CD4-positive, alpha-beta memory T cell (primary cell): ENCODE results near the gene UBE4A. TPM values are rescaled to one million over a fixed set of nuclear protein-coding genes. Genes with fewer than 3 reads are reported as not detected.
"Not testable (repeated sequence)": the region's sequence is repeated elsewhere in the genome, so short reads cannot be mapped to it uniquely, and the experiment has no call there.

Experiments used
- CTCF ChIA-PET: fragments of 350-600 bp; sonication (Branson Sonifier 250); formaldehyde crosslinking; loops from one replicate; lab custom pipeline; 2021; ENCODE audit warnings: inconsistent platforms; ENCODE audit not compliant: partially characterized antibody; lab: Charles Lee
- POLR2A ChIA-PET: fragments of 350-600 bp; sonication (Branson Sonifier 250); formaldehyde crosslinking; loops from one replicate; lab custom pipeline; 2021; ENCODE audit not compliant: partially characterized antibody; lab: Charles Lee
- DNase-seq, 5 donors: peaks; one replicate each; pipeline versions ENCODE4 v3.0.0 to v3.0.0-alpha.2; 2020 to 2022; ENCODE audit warnings: mixed read lengths in 1 of 5
- H3K27ac ChIP-seq: one replicate; pipeline ENCODE4 v1.7.0; 2013; ENCODE audit warnings: low read depth, low read length
- H3K27me3 ChIP-seq: 2 replicates; pipeline ENCODE4 v1.7.0; 2013; ENCODE audit warnings: mild to moderate bottlenecking, low read length, moderate library complexity; ENCODE audit not compliant: insufficient read depth
- H3K36me3 ChIP-seq: 2 replicates; pipeline ENCODE4 v1.7.0; 2013; ENCODE audit warnings: mild to moderate bottlenecking, low read length, moderate library complexity; ENCODE audit not compliant: insufficient read depth
- H3K4me1 ChIP-seq: 2 replicates; pipeline ENCODE4 v1.7.0; 2013; ENCODE audit warnings: mild to moderate bottlenecking, low read length, moderate library complexity; ENCODE audit not compliant: insufficient read depth
- H3K4me3 ChIP-seq, 2 donors: one replicate each; pipeline ENCODE4 v1.7.0; 2013; ENCODE audit warnings: low read length in 2 of 2, mild to moderate bottlenecking in 1 of 2
- H3K9me3 ChIP-seq, 2 donors: one replicate each; pipeline ENCODE4 v1.7.0; 2013; ENCODE audit warnings: low read length in 2 of 2, control low read depth in 1 of 2; ENCODE audit not compliant: control insufficient read depth in 1 of 2
- H3K27ac Mint-ChIP-seq, 7 donors: one replicate each; pipeline ENCODE4 v1.8.0; 2020 to 2021; ENCODE audit warnings: mixed read lengths in 7 of 7, mild to moderate bottlenecking in 6 of 7, inconsistent platforms in 3 of 7, moderate library complexity in 3 of 7
- H3K27me3 Mint-ChIP-seq, 2 donors: one replicate each; pipeline ENCODE4 v1.8.0; 2020 to 2021; ENCODE audit warnings: mixed read lengths in 2 of 2
- H3K36me3 Mint-ChIP-seq, 2 donors: one replicate each; pipeline ENCODE4 v1.8.0; 2020 to 2021; ENCODE audit warnings: mixed read lengths in 2 of 2, inconsistent platforms in 1 of 2, mild to moderate bottlenecking in 1 of 2
- H3K4me1 Mint-ChIP-seq, 4 donors: one replicate each; pipeline ENCODE4 v1.8.0; 2020 to 2021; ENCODE audit warnings: mixed read lengths in 4 of 4, mild to moderate bottlenecking in 1 of 4
- H3K4me3 Mint-ChIP-seq, 8 donors: one replicate each; pipeline ENCODE4 v1.8.0; 2020 to 2021; ENCODE audit warnings: mixed read lengths in 8 of 8, mild to moderate bottlenecking in 7 of 8, moderate library complexity in 6 of 8, inconsistent platforms in 3 of 8
- H3K9me3 Mint-ChIP-seq, 8 donors: one replicate each; pipeline ENCODE4 v1.8.0; 2020 to 2021; ENCODE audit warnings: mixed read lengths in 8 of 8, mild to moderate bottlenecking in 5 of 8, inconsistent platforms in 3 of 8, moderate library complexity in 1 of 8
- intact Hi-C: fragments of 100-400 bp; cut with micrococcal nuclease; formaldehyde crosslinking; loops from one replicate; pipeline ENCODE4 v1.15.1; 2023
- polyA plus RNA-seq, 2 donors: library from polyadenylated mRNA; unstranded; fragments of 300-500 nt; fragmentation: Illumina TruSeq; gene quantifications; one replicate each; pipeline ENCODE4 v1.2.3, GENCODE V29; 2021
- total RNA-seq, 2 experiments: library from RNA; stranded (reverse); gene quantifications; one replicate each; pipeline ENCODE4 v1.2.3, GENCODE V29; 2021

Gene UBE4A
- total and polyA plus RNA-seq, 4 experiments from 2014 or later: 16.9 to 52.2 (median 37.9) TPM

DNA sequence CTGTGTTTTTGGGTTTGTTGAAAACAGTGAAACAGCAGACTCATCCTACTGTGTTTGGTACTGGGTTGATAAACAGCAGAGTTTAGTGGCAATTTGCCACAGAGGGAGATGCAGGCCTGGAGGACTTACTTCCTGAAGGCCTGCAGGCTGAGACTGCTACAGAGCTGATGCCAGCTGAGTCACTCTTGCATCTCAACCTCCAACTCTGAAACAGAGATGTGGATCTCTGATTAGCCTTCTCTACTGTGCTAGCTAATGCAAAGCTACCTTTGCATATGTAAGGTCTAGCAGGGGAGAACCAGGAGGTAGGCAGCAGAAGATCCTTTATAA lies 56.3 kb downstream of the UBE4A start:
- CTCF ChIA-PET: no interaction called here

DNA sequence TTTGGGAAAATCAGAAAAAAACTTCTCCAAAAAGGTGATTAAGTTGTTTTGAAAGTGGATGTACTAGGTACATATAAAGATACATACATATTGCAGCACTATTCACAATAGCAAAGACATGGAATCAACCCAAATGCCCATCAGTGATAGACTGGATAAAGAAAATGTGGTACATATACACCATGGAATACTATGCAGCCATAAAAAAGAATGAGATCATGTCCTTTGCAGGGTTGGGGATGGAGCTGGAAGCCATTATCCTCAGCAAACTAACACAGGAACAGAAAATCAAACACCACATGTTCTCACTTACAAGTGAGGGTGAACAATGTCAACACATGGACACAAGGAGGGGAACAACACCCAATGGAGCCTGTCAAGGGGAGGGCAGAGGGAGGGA lies 57.5 kb downstream of the UBE4A start:
- POLR2A ChIA-PET: not testable (repeated sequence)

More for the DNA sequence above, 56.3 kb downstream of the UBE4A start:
- POLR2A ChIA-PET: interaction anchor here (1.4 kb wide), 1 partner anchor 21 kb away, joined by 5 read pairs; the partner anchor contains the start of gene KMT2A
- Histone ChIP-seq H3K27me3 (no peaks in the 10 kb centered on the region), H3K4me3 (no peak overlapping the region), H3K9me3 (no peaks in the 10 kb centered on the region), H3K27ac (no peak overlapping the region), H3K36me3 (peaks cover under 1% of the 10 kb centered on the region), H3K4me1 (no peaks in the 10 kb centered on the region)
- H3K27ac Mint-ChIP-seq: no peak overlapping the region
- H3K9me3 Mint-ChIP-seq: no peaks in the 10 kb centered on the region
- intact Hi-C loops: no loop called here
- H3K27me3 Mint-ChIP-seq: no peaks in the 10 kb centered on the region
- H3K4me1 Mint-ChIP-seq: peaks cover 0 to 4% (median under 1%) of the 10 kb centered on the region in 4 donors
- H3K4me3 Mint-ChIP-seq: no peak overlapping the region
- DNase-seq: peak in 1 of 5 donors; percentile 46
- peaks cover 0 to 9% of the 10 kb centered on the region in 2 donors for H3K36me3 Mint-ChIP-seq

DNA sequence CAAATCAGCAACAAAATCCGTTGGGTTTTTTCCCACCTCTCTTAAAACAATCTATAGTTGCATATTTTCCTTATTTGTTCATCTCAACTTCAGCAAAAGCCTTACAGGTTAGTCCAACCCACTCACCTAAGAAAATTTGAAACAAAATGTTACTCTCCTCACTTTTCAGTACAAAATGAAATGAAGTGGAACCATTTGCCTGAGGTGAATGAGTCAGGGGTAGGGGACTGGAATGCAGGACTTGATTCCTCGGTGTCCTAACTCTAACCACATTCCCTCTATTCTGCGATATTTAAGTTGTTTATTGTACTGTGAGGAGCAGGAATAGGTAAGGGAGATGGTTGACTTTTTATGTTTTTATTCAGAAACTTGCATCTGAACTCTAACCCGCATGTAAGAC lies 58.4 kb downstream of the UBE4A start:
- intact Hi-C loops: no loop called here
- Histone ChIP-seq H3K27ac (no peak overlapping the region), H3K4me1 (no peaks in the 10 kb centered on the region), H3K9me3 (no peaks in the 10 kb centered on the region), H3K27me3 (no peaks in the 10 kb centered on the region), H3K4me3 (no peak overlapping the region), H3K36me3 (no peaks in the 10 kb centered on the region)
- ChIA-PET POLR2A (interaction anchor here (3.4 kb wide), 1 partner anchor 18 kb away, joined by 13 read pairs; the partner anchor contains the start of gene KMT2A), CTCF (interaction anchor here (0.6 to 0.8 kb wide), 2 partner anchors 26 to 122 kb away, joined by 3 read pairs; no protein-coding TSS in a partner anchor)
- Mint-ChIP-seq H3K36me3 (peaks cover 0 to 9% of the 10 kb centered on the region in 2 donors), H3K4me1 (peaks cover 0 to 2% (median 0%) of the 10 kb centered on the region in 4 donors), H3K4me3 (no peak overlapping the region), H3K9me3 (no peaks in the 10 kb centered on the region), H3K27ac (no peak overlapping the region), H3K27me3 (no peaks in the 10 kb centered on the region)
- no peak for DNase-seq

More for the DNA sequence above, 57.5 kb downstream of the UBE4A start:
- H3K4me3 ChIP-seq, H3K9me3 ChIP-seq, H3K27me3 Mint-ChIP-seq, intact Hi-C loops, H3K4me1 ChIP-seq, H3K27ac ChIP-seq, H3K36me3 ChIP-seq, H3K4me1 Mint-ChIP-seq, H3K36me3 Mint-ChIP-seq, H3K27me3 ChIP-seq, H3K9me3 Mint-ChIP-seq, DNase-seq, CTCF ChIA-PET, H3K27ac Mint-ChIP-seq, H3K4me3 Mint-ChIP-seq: not testable (repeated sequence)

DNA sequence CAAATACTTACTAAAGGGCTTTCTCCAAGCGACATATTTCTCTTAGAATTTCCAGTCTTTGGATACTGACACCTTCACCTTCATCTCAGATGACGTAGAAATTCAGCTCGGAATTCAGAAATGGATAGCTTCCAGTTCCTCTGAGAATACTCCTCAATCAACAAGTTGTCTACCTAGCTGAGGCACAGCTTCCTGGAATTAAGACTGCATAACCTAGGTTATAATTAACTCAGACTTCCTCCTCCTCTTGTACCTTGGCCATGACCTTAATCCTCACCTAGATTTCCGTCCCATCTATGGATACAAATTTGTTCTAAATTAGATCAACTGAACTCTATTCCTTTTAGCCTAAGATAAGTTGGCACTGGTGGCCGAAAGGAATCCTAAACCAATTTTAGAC lies 59.4 kb downstream of the UBE4A start:
- ChIA-PET POLR2A (interaction anchor here (3.4 kb wide), 1 partner anchor 17 kb away, joined by 13 read pairs; the partner anchor contains the start of gene KMT2A), CTCF (interaction anchor here (0.7 kb wide), 1 partner anchor 20 kb away, joined by 3 read pairs; no protein-coding TSS in a partner anchor)
- peaks cover 0 to 3% of the 10 kb centered on the region in 2 donors for H3K36me3 Mint-ChIP-seq
- DNase-seq: no peak
- H3K27me3 Mint-ChIP-seq: no peaks in the 10 kb centered on the region
- no peaks in the 10 kb centered on the region for H3K27me3 ChIP-seq
- no peaks in the 10 kb centered on the region for H3K9me3 ChIP-seq
- no peak overlapping the region for H3K27ac ChIP-seq
- H3K4me3 Mint-ChIP-seq: no peak overlapping the region
- H3K27ac Mint-ChIP-seq: no peak overlapping the region
- no peak overlapping the region for H3K4me3 ChIP-seq
- peaks cover 0 to 2% (median 0%) of the 10 kb centered on the region in 4 donors for H3K4me1 Mint-ChIP-seq
- no peaks in the 10 kb centered on the region for H3K4me1 ChIP-seq
- intact Hi-C loops: no loop called here
- H3K36me3 ChIP-seq: no peaks in the 10 kb centered on the region
- H3K9me3 Mint-ChIP-seq: no peaks in the 10 kb centered on the region

DNA sequence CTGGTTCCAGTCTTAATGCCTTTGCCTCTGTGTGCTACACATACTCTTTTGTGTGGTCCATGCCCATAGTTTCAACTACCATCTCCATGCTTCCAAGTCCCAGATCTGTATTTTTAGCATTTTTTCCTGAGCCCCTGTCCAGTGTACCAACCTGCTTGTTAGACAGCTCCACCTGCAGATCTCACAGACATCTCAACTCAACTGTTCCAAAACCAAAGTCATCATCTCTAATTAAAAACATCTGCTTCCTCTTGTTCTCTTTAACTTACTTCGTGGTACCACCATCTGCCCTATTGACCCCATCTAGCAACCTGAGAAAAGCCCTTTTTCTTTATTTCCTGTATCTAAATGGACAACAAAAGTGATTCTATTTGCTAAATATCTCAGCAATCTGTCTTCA lies 68.3 kb downstream of the UBE4A start:
- H3K9me3 Mint-ChIP-seq: no peaks in the 10 kb centered on the region

DNA sequence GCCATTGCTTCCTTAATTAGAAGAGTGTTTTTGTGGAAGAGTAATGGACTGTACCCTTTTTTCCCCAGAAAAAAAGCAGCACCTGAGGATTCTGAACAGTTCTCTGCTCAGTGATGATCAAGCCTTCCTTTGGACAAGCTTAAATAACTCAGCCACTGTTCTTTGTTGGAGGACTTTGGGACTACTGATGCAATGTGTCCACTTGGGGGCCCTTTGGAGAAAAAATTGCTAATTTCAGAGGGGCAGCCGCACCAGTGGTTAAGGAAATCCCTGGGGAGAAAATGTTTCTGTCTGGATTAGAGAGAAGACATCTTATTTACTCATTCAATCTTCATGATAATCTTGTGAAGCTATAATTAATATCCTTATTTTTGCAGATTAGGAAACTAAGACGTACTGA lies 71.6 kb downstream of the UBE4A start:
- CTCF ChIA-PET: interaction anchor here (0.8 to 3.0 kb wide), 2 partner anchors 28 to 135 kb away, joined by 4 to 9 read pairs; no protein-coding TSS in a partner anchor
- no peak for DNase-seq
- intact Hi-C loops: no loop called here
- Histone ChIP-seq H3K27ac (no peak overlapping the region), H3K27me3 (no peaks in the 10 kb centered on the region), H3K4me3 (no peak overlapping the region), H3K9me3 (no peaks in the 10 kb centered on the region), H3K4me1 (peaks cover 6% of the 10 kb centered on the region), H3K36me3 (no peaks in the 10 kb centered on the region)
- Mint-ChIP-seq H3K27me3 (peaks cover 0 to 3% of the 10 kb centered on the region in 2 donors), H3K27ac (peak overlapping the region in 1 of 7 donors; percentile 13), H3K36me3 (peaks cover 0 to 16% of the 10 kb centered on the region in 2 donors), H3K9me3 (peaks cover 0 to 2% (median 0%) of the 10 kb centered on the region in 8 donors), H3K4me1 (peaks cover 5 to 21% (median 9%) of the 10 kb centered on the region in 4 donors), H3K4me3 (no peak overlapping the region)
- POLR2A ChIA-PET: no interaction called here

More for the DNA sequence above, 68.3 kb downstream of the UBE4A start:
- DNase-seq: no peak
- intact Hi-C loops: no loop called here
- no peaks in the 10 kb centered on the region for H3K4me1 ChIP-seq
- Mint-ChIP-seq H3K4me3 (no peak overlapping the region), H3K27me3 (no peaks in the 10 kb centered on the region), H3K27ac (no peak overlapping the region), H3K36me3 (peaks cover 0 to 3% of the 10 kb centered on the region in 2 donors), H3K4me1 (peaks cover 0 to 2% (median 0%) of the 10 kb centered on the region in 4 donors)
- CTCF ChIA-PET: interaction anchor here (1.7 kb wide), 1 partner anchor 11 kb away, joined by 3 read pairs; no protein-coding TSS in a partner anchor
- H3K4me3 ChIP-seq: no peak overlapping the region
- no peaks in the 10 kb centered on the region for H3K36me3 ChIP-seq
- no peak overlapping the region for H3K27ac ChIP-seq
- POLR2A ChIA-PET: interaction anchor here (1.2 kb wide), 1 partner anchor 8 kb away, joined by 6 read pairs; the partner anchor contains the start of gene KMT2A
- no peaks in the 10 kb centered on the region for H3K9me3 ChIP-seq
- no peaks in the 10 kb centered on the region for H3K27me3 ChIP-seq

DNA sequence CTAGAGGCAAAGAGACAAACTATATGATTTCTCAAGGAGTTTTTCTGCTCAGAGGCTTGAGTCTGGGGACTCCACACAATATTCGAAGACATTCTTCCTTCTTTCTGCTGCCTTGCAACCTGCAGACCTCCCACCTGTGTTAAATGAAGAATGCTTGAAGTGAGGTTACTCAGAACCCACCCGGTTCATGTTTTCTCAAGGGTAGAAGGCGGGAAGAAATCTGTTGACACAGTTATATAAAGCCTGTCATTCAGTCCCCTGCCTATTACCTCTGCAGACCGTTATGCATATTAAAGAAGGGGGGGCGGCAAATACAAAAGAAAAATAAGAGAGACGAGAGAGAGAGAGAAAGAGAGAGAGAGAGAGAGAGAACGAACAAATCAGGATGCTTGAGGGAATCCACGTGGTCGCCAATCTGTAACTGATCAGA lies 74.7 kb downstream of the UBE4A start:
- peak overlapping the region; percentile 87 to 99 (median 94) for H3K4me3 Mint-ChIP-seq
- H3K27ac Mint-ChIP-seq: peak overlapping the region; percentile 36 to 99 (median 96)
- DNase-seq: peak in 3 of 5 donors; percentile 54 to 61 (median 57)
- H3K4me1 Mint-ChIP-seq: peaks cover 9 to 46% (median 14%) of the 10 kb centered on the region in 4 donors
- Histone ChIP-seq H3K27ac (peak overlapping the region; percentile 92), H3K9me3 (no peaks in the 10 kb centered on the region), H3K4me3 (peak overlapping the region; percentile 82 to 92), H3K36me3 (no peaks in the 10 kb centered on the region), H3K4me1 (peaks cover 11% of the 10 kb centered on the region), H3K27me3 (no peaks in the 10 kb centered on the region)
- peaks cover 1 to 7% of the 10 kb centered on the region in 2 donors for H3K27me3 Mint-ChIP-seq
- intact Hi-C loops: no loop called here
- ChIA-PET POLR2A (interaction anchor here (0.6 to 6.8 kb wide), 9 partner anchors 11 to 232 kb away, joined by 3 to 163 read pairs (median 3); partner anchors contain the start of gene ATP5MG), CTCF (no interaction called here)
- peaks cover 0 to 33% of the 10 kb centered on the region in 2 donors for H3K36me3 Mint-ChIP-seq
- H3K9me3 Mint-ChIP-seq: peaks cover 0 to 3% (median 0%) of the 10 kb centered on the region in 8 donors
